Hematopoietic multipotent progenitor cell treated with erythropoietin and hydrocortisone succinate and interleukin-3 and kit ligand, for 4 days (in vitro differentiated cells): ENCODE measurements around the gene PLEKHA5.

Experiments used
- DNase-seq: peaks from one replicate; pipeline ENCODE4 v3.0.0-alpha.2; 2015

PLEKHA5 gene

DNA sequence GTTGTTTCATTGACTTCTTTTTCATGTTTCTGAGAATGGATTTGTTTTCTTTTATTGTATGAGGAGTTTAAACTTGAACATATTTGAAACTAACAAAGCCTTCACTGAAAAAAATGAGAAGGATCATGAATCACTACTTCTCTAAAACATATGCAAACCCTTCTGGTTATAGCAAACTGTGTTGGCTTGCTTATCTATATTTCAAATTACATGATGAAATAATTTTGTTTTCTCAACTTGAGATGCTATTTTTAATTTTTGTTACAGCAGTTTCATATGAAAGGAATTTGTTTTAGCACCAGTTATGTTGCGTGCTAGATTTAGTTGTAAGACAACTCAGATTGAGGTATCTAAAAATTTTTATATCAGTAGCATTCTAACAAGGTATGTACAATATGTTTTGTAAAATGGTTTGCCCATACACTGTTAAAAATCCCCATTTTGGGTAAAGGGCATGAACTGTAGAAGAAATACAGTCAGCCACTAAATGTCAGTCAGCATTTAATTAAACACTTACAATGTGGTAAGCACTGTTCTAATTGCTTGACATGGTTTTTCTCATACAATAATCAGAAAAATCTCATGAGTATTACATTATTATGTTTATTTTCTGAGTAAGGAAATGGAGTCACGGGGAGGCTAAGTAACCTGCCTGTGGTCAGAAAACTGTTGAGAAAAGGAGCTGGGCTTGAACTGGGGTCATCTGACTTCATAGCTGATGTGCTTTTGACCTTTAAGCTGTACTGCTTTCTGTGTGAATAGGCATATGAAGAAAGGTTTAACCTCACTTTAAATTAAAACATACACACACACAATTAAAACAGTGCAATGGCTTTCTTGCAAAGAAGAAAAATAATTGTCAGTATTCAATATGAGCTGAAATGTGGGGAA is 105.7 kb downstream of the PLEKHA5 start:
- no peak for DNase-seq

DNA sequence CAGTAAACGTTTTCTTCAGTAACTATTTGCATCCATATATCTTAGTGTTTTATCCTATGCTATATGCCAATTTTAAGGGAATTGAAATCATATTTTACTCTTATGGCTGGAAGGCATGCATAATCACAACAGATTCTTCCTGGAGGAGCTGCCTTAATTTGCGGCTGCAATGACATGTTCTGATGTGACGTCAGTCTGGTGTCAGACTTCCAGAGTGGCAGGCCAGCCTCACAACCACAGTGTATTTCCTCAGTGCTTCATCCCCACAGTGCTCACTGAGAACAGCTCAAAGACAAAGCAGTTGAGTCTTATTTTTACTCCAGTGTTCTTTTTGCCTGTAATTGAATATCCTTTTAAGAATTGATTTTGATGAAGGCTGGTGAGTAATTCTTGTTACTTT is 107.1 kb downstream of the PLEKHA5 start:
- DNase-seq, result no peak

DNA sequence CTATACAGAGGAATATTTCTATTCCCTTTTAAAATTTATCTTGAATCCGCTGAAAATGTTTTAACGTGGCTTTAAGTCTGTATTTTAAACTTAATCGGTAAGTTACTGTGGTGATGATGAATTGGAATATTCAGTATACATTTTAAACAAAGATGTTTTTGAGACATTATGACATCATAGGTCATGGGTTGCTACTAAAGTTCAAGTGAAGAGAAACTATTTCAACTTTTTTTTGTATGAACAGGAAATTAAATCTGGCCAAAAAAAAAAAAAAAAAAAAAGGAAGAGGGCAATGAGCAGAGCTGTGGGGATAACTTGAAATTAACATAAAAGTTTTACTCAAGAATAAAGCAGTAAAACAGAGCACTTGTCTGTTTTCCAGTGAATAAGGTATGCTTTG is 109.0 kb downstream of the PLEKHA5 start:
- DNase-seq, result no peak

DNA sequence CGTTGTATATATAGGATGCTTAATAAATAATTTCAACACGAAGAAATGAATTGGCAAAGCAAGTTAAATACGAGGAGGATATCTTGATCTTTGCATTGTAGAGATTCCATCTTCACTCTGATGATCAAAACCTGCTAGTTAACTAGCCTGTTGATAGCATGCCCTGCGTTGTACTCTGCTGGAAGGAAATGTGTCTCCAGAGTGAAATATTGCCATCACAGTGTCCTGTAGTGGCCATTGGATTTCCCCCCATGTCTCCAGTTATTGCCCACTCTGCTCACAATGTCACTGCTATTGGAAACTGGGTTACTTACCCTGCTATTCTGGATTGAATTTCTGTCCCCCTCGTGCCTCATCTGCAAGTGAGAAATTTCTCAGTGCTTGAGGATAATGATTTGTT is 109.6 kb downstream of the PLEKHA5 start:
- DNase-seq, result no peak

DNA sequence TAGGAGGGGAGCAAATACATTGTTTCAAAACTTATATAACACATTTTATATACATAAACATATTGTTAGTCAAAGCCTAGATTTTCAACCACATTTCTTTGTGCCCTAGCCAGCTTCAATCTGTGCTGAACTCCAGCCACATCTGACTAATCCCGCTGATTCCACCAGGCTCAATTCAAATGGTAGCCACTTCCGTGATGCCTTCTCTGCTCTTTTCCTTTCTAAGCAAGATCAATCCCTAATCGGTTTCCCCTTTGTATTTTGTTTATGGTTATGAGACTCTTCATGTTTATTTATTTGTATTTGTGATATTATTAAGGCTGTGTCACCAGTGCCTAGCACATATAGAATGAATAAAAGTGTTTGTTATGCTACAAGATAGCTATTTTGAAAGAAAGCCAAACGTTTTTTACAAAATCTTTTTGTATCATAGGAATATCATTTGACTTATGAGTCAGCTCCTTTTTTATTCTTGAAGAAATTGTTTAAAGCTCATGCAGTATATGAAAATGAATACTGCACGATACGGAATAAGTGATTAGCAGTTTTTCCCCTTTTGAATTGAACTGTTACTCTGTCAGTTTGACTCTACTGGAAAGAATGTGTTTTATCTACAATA is 110.2 kb downstream of the PLEKHA5 start:
- no peak for DNase-seq

DNA sequence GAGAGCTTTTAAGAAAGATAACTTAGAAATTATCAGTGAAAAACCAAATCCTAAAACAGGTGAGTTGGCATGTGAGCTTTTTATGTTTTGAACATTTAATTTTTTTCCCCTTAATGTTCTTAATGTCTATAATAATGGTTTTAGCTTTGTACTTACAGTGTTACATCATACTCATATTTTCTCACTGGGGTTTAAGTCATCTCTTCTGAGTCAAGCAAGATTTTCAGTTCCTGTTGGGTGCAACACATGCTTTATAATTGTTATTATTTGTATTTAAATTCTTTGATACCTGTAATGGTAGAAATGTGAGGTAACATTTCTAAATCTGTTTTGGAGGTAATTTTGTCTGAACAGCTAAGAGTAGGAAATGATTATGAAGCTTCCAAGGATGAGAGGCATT is 113.0 kb downstream of the PLEKHA5 start:
- no peak for DNase-seq

DNA sequence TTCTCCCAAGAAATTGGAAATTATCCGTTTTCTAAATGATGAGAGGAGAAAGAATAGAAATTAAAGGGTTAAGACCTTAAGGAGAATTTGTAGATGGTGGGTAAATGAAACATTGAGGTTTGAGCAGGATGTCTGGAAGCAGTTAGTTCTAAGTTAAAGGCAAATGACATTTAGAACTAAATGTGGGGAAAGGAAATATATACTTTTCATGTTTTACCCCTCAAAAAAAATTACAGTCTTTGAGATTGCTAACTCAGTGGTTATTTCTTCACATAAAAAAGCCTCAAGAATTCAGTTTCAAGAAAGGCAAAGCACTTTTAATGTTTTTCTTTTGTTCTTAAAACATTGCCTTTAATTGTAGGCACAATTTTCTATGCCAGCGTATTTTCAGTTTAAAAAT is 114.0 kb downstream of the PLEKHA5 start:
- no peak for DNase-seq

DNA sequence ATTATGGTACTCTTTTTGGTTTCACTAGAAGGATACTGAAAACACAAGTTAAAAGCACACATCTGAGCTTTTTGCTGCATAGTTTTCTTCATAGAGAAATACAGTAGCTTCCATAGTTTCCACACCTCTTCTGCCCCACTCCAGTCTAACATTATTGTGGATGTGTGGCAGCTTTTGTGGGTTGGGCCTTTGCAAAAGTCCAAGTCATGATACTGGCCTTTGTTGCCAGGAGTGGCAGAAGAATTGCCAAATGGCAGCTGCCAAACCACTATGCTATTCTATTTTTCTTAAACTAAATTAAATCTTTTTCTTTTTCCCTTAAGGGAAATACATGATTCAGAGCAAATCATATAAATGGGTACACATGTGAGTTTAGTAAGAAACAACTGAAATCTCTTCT is 114.8 kb downstream of the PLEKHA5 start:
- peak; percentile 50 for DNase-seq

DNA sequence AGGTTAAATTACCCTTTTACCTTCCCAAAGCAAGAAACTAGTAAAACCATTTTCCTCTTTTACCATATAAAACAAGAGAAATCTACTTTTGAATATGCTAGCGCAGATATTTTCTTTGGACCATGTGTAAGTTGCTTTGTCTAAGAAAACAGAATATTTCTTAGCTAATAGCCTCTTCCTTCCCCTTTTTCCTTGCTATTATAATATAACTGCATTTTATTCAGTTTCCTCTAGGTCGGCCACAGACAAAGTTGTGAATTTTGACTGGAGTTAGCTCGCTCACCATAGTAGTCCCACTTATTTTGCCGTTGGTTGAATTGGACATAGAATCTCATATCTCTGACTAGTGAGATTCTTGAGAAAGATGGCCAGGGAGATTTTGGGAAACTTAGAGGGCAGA is 115.6 kb downstream of the PLEKHA5 start:
- DNase-seq, result peak; percentile 63

DNA sequence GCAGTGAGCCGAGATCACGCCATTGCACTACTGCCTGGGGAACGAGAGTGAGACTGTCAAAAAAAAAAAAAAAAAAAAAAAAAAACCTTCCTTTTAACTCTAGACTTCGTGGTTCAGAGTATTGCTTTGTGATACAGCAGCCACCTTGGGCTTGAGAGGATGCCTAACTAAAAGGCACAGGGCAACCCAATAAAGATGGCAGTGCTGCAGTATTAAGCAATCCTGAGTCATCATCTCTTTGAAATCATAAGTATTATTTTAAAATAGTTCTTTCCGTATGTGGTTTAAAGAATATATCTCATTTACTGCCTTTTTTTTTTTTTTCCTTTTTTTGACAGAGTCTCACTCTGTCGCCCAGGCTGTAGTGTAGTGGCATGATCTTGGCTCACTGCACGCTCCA is 116.1 kb downstream of the PLEKHA5 start:
- peak; percentile 31 for DNase-seq

DNA sequence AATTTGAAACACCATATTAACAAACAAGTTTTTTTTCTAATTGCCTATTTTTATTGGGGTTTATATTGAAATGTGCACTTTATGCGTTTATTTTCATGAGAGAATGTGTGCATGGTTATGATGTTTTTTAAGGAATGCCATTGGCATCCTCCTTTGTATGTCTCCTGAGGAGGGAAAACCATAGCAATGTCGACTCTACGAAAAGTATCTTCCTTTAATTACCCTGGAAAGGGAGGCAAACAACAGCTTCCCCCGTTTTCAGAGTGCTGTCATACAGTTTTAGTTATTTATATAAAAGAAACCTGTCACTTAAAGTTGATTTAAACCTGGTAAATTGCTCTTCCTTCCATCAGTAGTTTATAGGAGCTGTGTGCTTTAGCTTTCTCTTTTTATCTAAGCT is 117.4 kb downstream of the PLEKHA5 start:
- no peak for DNase-seq

DNA sequence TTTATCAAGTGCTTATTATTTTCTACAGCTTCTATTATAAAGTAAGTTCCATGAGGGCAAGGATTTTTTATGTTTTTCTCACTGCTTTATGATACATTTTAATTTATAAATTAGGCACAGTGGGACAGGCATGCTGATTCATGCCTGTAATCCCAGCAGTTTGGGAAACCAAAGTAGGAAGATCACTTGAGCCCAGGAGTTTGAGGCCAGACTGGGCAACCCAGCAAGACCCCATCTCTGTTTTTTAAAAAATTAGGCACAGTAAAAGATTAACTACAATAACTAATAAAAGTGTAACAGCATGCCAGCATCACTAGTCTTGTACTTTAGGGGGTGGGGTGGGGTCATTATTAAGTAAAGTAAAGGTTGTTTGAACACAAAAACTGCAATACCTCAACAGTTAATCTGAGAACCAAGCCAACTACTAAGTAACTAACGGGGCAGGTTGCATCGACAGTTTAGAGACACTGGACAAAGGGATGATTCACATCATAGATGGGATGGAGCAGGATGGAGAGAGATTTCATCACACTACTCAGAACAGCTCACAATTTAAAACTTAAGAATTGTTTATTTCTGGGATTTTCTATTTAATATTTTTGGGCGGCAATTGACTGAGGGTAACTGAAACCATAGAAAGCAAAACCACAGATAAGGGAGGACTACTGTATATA is 119.5 kb downstream of the PLEKHA5 start:
- no peak for DNase-seq

DNA sequence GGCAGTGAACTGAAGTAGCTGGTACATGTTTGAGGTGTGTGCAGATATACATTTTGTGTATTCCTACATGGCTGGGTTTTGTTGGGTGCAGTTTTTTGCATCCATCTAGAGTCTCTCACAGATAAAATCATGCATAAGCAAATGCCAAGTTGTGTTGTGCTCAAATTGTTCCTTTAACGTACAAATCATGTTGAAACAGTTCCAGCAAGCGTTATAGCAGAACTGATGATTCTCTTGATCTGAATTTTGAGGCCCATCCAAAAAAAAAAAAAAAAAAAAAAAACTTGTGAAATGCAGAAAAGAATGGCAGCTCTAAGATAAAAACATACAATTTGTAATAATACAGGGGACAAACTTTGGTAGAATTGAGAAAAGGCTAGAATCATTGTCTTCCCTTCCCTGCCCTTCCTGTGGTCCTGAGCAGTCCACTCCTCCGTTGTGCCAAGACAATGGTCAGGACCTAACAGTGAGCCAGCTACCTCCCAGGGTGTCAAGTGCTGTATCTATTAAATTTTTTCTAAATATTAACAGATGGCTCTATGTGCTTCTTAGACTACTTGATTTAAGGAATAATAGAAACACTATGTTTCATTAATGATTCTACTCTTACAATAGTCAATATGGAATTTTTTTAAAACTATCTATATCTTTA is 122.1 kb downstream of the PLEKHA5 start:
- DNase-seq, result no peak

DNA sequence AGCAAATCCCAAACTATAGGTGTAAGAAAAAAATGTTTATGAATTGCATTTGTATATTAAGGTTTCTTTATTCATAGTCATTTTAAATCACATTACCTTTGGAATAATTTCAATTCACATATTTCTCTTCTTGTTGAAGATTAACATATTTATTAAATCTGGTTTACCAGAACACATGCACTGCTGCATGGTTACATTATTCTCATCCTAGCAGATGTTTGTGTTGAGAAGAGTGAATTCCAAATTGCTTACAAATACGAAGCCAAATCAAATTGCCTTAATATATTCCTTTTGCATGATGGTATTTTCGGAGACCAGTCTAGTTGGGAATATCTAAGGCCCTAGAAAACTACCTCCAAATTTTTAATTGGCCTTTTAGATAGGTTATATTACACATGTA is 130.6 kb downstream of the PLEKHA5 start:
- no peak for DNase-seq

DNA sequence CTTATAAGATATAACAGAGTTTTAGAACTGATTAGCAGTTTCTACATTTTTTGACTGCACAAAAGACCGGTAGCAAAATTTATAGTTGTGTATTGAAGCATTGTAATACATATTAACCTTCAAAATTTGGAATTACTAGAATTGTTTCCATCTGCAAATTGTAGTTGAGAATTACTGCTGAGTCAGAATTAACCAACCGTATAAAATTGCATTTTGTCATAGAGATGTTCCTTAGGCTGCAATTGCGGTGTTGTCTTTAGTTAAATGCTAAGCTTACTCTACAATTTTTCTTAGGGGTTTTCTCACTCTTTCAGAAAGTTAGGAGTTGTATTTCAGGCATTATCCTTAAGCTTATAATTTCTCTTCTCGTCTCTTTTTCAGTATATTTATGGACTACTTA is 132.2 kb downstream of the PLEKHA5 start:
- DNase-seq, result no peak

DNA sequence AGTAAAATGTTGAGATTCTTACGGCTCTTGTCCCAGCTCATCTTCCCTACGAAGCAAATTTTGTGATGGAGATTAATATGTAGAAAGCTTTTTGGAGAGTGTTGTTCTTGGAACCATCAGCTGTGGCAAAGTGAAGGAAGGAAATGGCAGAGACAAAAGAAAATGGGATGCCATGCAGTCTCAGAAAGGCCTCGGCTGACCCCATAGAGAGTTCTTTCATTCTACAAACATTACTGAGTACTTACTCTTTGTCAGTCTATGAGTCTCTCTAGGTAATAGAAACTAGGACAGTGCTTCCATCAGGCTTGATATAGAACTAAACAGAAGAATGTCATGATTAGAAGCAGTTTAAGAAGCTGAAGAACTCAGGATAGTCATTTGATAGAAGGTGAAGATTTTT is 134.1 kb downstream of the PLEKHA5 start:
- no peak for DNase-seq

DNA sequence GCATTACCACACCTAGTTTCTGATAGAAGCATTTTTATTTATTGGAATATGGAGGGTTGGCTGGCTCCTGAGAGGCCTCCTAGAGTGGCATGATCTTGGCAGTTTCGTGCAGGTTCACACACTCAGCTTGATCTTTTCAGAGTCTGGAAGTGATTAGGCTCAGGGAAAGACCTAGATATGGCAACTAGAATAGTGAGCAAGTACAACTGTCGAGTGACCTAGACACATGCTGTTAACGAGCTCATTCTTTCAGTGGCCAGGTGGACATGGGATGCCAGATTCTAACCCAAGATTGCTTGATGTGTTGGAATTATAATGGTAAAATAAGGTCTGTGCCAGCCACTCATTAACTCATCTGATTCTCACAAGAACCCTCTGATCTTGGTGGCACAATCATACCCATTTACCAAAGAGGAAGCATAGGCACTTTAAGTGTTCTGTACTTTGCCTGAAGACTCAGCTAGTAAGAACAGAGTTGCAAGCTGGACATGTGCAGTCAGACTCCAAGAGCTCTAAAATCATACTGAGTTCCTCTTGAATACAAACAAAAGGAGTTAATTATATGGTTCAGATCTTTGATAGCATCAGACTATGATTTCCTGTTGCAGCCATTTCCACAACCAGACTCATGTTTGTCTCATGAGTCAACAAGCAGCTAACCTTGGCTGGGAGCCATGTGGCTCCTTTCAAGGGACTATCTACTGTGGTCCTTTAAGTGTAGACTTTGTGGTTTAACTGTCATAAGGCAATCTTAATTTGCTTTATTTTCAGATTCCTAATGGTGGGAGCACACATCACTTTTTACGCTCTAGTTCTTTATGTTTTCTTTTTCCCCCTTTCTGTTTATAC is 144.2 kb downstream of the PLEKHA5 start:
- peak; percentile 97 for DNase-seq

DNA sequence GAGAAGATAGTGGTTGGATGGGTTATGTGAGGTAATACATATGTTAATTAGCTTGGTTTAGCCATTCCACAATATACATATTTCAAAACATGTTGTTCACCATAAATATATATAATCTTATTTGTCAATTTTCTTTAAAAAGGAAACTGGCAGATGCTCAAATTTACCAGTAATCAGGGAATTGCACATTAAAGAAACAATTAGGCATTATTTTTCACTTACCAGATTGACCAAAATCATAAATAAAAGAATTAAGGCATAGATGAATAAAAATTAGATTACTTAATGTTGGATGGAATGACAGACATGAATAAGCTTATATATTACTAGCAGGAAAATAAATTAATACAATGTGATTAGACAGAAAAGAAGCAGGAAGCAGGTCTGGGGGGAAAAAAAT is 147.2 kb downstream of the PLEKHA5 start:
- DNase-seq, result no peak

DNA sequence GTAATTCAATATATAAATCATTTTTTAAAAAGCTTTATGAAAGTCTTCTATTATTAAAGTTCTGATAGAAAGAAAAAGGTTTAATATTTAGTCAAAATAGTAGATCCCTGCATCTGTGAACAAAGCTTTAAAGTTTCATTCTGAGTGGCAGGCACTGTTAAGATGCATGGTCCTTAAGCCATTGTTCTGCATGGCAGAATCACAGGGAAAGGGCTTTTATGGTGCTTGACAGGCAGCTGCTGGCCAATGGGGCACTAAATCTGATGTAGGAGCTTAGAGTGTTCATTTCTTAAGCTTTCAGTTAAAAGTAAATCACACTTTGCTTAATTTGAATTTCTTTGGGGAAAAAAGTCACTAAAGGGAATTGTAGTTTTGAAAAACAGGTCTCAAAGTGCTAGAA is 148.2 kb downstream of the PLEKHA5 start:
- no peak for DNase-seq

DNA sequence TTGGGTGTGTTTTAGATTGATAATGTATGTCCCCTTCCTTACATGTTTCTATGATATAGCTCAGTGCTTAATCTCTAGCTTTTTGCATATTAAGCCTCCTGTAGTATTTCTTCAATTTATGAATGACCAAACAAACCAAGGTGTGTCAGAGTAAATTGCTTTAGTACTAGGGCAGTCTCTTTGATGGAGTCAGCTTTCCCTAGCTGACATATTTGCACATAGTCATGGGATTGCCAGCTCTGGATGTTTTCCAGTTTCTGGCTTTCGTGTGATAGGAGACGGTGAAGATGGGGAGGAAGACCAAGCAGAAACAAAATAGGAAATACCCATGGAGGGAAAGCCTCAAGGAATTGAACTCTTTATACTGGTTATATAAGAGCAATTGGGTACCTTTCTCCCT is 148.9 kb downstream of the PLEKHA5 start:
- DNase-seq, result no peak

DNA sequence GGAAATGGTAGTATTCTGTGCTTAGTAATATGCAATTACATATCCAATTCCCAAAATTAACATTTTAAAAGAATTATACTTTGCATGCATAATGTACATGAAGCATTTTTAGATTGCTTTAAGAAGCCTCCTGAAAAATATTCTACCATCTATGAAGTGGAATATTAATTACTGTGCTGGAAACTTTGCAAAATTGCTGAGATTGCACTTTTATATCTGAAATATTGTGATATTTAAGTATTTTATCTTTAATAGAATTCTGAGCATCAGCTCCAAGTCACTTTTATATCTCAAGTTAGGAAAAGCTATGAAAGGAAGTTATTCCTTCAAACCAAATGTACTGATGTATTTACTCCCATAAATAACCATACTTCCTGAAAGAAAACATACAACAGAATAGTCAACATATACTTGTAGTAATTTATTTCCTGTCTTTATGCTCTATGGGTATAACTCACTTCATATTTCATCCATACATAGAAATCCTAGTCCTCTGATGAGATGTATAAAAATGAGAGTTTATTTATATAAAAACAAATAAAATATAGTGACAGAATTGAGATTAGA is 152.7 kb downstream of the PLEKHA5 start:
- no peak for DNase-seq

DNA sequence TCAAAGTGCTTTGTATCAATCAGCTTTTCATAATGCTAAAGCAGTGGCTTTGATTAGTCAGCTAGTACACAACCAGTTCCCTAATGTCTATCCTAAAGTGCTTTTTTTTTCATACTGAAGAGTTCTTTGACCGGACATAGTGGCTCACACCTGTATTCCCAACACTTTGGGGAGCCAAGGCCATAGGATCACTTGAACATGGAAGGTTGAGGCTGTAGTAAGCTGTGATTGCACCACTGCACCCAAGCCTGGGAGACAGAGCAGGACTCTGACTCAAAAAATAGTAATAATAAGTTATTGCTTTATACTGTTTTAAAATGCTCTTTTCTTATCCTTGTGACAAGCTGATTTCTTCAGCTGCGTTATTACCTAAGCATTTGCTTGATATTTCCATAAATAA is 155.1 kb downstream of the PLEKHA5 start:
- DNase-seq, result no peak
